T-cell (primary cell): Measurements from ENCODE around the gene CHGA. TPM values are rescaled to one million over a fixed set of nuclear protein-coding genes. Genes with fewer than 3 reads are reported as not detected.

Experiments used
- ATAC-seq, 4 experiments: fragments of 200-7000 bp in 3 of 4; fragments of 150-1000 bp in 1 of 4; cut with Tn5 transposase; replicated peaks in 1 of 4; 1 replicate in 3 of 4; 2 replicates in 1 of 4; pipeline ENCODE4 v1.10.0; 2021; ENCODE audit warnings: moderate library complexity in 3 of 4, mild to moderate bottlenecking in 2 of 4, moderate number of reproducible peaks in 1 of 4
- CTCF ChIA-PET, 2 donors: fragments of 300-600 bp; sonication (Branson Sonifier 250); formaldehyde crosslinking; loops; one replicate each; lab custom pipeline; 2022; ENCODE audit warnings: antibody characterized with exemption in 2 of 2; lab: Charles Lee
- POLR2A ChIA-PET, 2 donors: fragments of 300-600 bp; sonication (Branson Sonifier 250); formaldehyde crosslinking; loops; one replicate each; lab custom pipeline; 2022; ENCODE audit warnings: antibody characterized with exemption in 2 of 2; lab: Charles Lee
- DNase-seq, 35 experiments: peaks; one replicate each; pipeline versions ENCODE4 v3.0.0 to v3.0.0-alpha.2; 2013 to 2023
- H3K27ac ChIP-seq: one replicate; pipeline ENCODE4 v1.5.1; 2013; ENCODE audit warnings: low read length
- H3K27me3 ChIP-seq, 2 experiments: replicated peaks in 1 of 2; 1 replicate in 1 of 2; 2 replicates in 1 of 2; pipeline versions ENCODE4 v1.6.1 to v1.7.0; 2013; ENCODE audit warnings: low read length in 1 of 2, mixed read lengths in 1 of 2; ENCODE audit not compliant: control insufficient read depth in 2 of 2, insufficient read depth in 2 of 2; ENCODE audit errors: extremely low read depth in 1 of 2
- H3K36me3 ChIP-seq, 2 donors: 1 replicate in 1 of 2; 2 replicates in 1 of 2; pipeline versions ENCODE4 v1.6.1 to v1.7.0; 2013; ENCODE audit warnings: low read length in 1 of 2; ENCODE audit not compliant: control insufficient read depth in 2 of 2, insufficient read depth in 1 of 2; ENCODE audit errors: extremely low read depth in 1 of 2
- H3K4me1 ChIP-seq, 2 experiments: 1 replicate in 1 of 2; 2 replicates in 1 of 2; pipeline versions ENCODE4 v1.6.1 to v1.7.0; 2013; ENCODE audit warnings: low read length in 2 of 2, mixed read lengths in 1 of 2; ENCODE audit not compliant: insufficient read depth in 2 of 2, control insufficient read depth in 1 of 2; ENCODE audit errors: extremely low read depth in 1 of 2
- H3K4me3 ChIP-seq, 2 donors: 1 replicate in 1 of 2; 2 replicates in 1 of 2; pipeline versions ENCODE4 v1.5.1 to v1.7.0; 2013; ENCODE audit warnings: mild to moderate bottlenecking in 2 of 2, low read length in 1 of 2, moderate library complexity in 1 of 2; ENCODE audit not compliant: control insufficient read depth in 1 of 2; ENCODE audit errors: extremely low read depth in 1 of 2
- H3K9me3 ChIP-seq: 2 replicates; pipeline ENCODE4 v1.7.0; 2013
- H3K27ac Mint-ChIP-seq, 2 donors: one replicate each; pipeline ENCODE4 v1.8.0; 2020 to 2021; ENCODE audit warnings: mild to moderate bottlenecking in 2 of 2, mixed read lengths in 2 of 2
- H3K27me3 Mint-ChIP-seq, 2 donors: one replicate each; pipeline ENCODE4 v1.8.0; 2021 to 2022; ENCODE audit warnings: mixed read lengths in 2 of 2
- H3K36me3 Mint-ChIP-seq: one replicate; pipeline ENCODE4 v1.8.0; 2021; ENCODE audit warnings: mixed read lengths
- H3K4me1 Mint-ChIP-seq, 3 donors: one replicate each; pipeline ENCODE4 v1.8.0; 2020 to 2022; ENCODE audit warnings: mixed read lengths in 3 of 3, mild to moderate bottlenecking in 1 of 3
- H3K4me3 Mint-ChIP-seq, 3 donors: one replicate each; pipeline ENCODE4 v1.8.0; 2020 to 2022; ENCODE audit warnings: mild to moderate bottlenecking in 3 of 3, mixed read lengths in 3 of 3, moderate library complexity in 3 of 3
- H3K9me3 Mint-ChIP-seq, 3 donors: one replicate each; pipeline ENCODE4 v1.8.0; 2020 to 2022; ENCODE audit warnings: mixed read lengths in 3 of 3
- WGBS: methylation state at CpG from one replicate; pipeline ENCODE4 v1.1.5; 2013; ENCODE audit warnings: missing lambda C conversion rate; ENCODE audit not compliant: insufficient coverage; 5-methylcytosine and 5-hydroxymethylcytosine counted together
- total RNA-seq, 35 experiments: library from RNA in 6 of 35; stranded (reverse) in 6 of 35; fragments of 120-200 nt in 1 of 35; gene quantifications; one replicate each; pipeline versions ENCODE4 v1.2.1 to v1.2.4 and lab custom pipeline; 2013 to 2026

The CHGA gene
- total RNA-seq, 5 donors from 2014 or later (not counting 1 experiment from before 2014, with no cell fraction given) = 0.18 TPM; not detected in 4

GRCh38 chr14:92884410-92884809 lies 38.5 kb upstream of the CHGA start:
- no peaks in the 10 kb centered on the region for H3K4me1 Mint-ChIP-seq
- H3K27ac ChIP-seq = no peak overlapping the region
- H3K27me3 ChIP-seq = peaks cover 2 to 38% of the 10 kb centered on the region in 2 experiments
- 100% methylated on average over 1 of the region's 3 CpGs for WGBS
- H3K27ac Mint-ChIP-seq = no peak overlapping the region
- ChIA-PET POLR2A (no interaction called here), CTCF (no interaction called here)
- peaks cover 25 to 44% of the 10 kb centered on the region in 2 donors for H3K27me3 Mint-ChIP-seq
- DNase-seq (no peak), ATAC-seq (no peak)
- H3K4me3 Mint-ChIP-seq = no peak overlapping the region
- no peaks in the 10 kb centered on the region for H3K36me3 Mint-ChIP-seq
- H3K9me3 ChIP-seq = no peaks in the 10 kb centered on the region
- no peak overlapping the region for H3K4me3 ChIP-seq
- no peaks in the 10 kb centered on the region for H3K36me3 ChIP-seq
- H3K4me1 ChIP-seq = no peaks in the 10 kb centered on the region
- peaks cover 0 to 9% (median 0%) of the 10 kb centered on the region in 3 donors for H3K9me3 Mint-ChIP-seq

DNA sequence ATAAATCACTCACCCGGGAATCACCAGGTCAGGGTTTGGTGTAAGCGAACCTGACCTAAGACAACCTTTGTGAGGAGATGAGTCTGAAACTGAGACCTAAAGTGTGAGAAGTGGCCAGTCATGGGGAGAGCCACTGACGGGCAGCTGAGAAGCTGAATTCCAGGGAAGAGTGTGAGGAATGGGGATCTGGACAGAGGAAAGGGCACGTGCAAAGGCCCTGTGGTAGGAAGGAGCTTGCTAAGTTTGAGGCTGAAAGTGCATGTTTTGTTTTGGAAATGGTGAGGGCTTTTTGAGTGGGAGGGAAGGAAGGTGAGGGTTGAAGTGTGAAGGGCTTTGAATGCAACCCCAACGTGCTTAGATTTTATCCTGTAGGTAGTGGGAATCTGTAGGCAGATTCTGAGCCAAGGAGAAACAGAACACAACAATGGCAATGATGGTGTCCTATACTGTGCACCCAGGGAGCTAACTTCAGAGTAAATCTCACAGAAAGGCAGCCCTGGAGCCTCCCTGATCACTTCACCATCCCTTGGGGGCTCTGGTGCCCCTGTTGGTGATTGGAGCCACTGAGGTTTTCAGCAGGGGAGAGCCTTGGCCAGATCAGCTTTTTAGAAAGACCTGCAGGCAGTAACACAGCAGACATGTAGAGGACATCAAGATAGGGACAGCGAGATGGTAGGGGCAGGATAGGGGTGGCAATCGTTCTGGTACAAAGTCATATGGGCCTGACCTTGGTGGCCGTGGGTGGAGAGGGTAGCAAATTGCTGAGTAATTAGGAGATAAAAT lies 37.5 kb upstream of the CHGA start:
- H3K9me3 Mint-ChIP-seq = peaks cover 0 to 13% (median 0%) of the 10 kb centered on the region in 3 donors
- no peak overlapping the region for H3K27ac Mint-ChIP-seq
- CTCF ChIA-PET = no interaction called here

GRCh38 chr14:92886337-92886736 lies 36.6 kb upstream of the CHGA start:
- POLR2A ChIA-PET = no interaction called here
- ATAC-seq = no peak
- CTCF ChIA-PET = no interaction called here
- Histone ChIP-seq H3K9me3 (no peaks in the 10 kb centered on the region), H3K4me3 (no peak overlapping the region), H3K27ac (no peak overlapping the region), H3K4me1 (no peaks in the 10 kb centered on the region), H3K27me3 (peaks cover 0 to 26% of the 10 kb centered on the region in 2 experiments), H3K36me3 (no peaks in the 10 kb centered on the region)
- WGBS = 83% methylated on average over 9 of the region's 11 CpGs
- Mint-ChIP-seq H3K36me3 (no peaks in the 10 kb centered on the region), H3K4me3 (no peak overlapping the region), H3K27me3 (peaks cover 11 to 34% of the 10 kb centered on the region in 2 donors), H3K27ac (no peak overlapping the region), H3K9me3 (peaks cover 0 to 13% (median 0%) of the 10 kb centered on the region in 3 donors), H3K4me1 (peaks cover 0 to 5% (median 5%) of the 10 kb centered on the region in 3 donors)
- no peak for DNase-seq

More for the DNA sequence above, 37.5 kb upstream of the CHGA start:
- H3K4me3 Mint-ChIP-seq = no peak overlapping the region
- POLR2A ChIA-PET = no interaction called here
- no peak for ATAC-seq
- Histone ChIP-seq H3K4me1 (no peaks in the 10 kb centered on the region), H3K27me3 (peaks cover 0 to 35% of the 10 kb centered on the region in 2 experiments), H3K36me3 (no peaks in the 10 kb centered on the region), H3K9me3 (no peaks in the 10 kb centered on the region), H3K27ac (no peak overlapping the region), H3K4me3 (no peak overlapping the region)
- H3K27me3 Mint-ChIP-seq = peaks cover 17 to 41% of the 10 kb centered on the region in 2 donors
- WGBS = 59% methylated on average over 6 of the region's 8 CpGs
- H3K4me1 Mint-ChIP-seq = no peaks in the 10 kb centered on the region
- H3K36me3 Mint-ChIP-seq = no peaks in the 10 kb centered on the region
- DNase-seq = no peak

DNA sequence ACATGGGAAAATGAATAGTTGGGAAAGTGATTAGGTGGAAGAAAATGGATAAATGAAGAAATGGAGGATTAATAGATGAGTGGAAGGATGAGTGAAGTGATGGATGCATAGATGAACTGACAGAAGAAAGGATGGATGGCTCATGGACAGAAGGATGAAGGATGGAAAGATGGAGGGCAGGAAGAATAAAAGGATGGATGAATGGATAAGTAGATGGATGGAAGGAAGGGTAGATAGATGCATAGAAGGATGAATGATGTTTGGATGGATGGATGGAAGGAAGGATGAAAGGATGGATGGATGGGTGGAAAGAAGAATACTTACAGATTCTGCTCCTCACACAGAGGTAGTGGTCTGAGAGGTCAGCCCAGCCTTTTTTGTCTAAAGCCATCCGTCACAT lies 35.8 kb upstream of the CHGA start:
- Mint-ChIP-seq H3K4me3 (no peak overlapping the region), H3K4me1 (peaks cover 0 to 5% (median 5%) of the 10 kb centered on the region in 3 donors), H3K9me3 (peaks cover 0 to 13% (median 0%) of the 10 kb centered on the region in 3 donors), H3K27ac (no peak overlapping the region), H3K36me3 (no peaks in the 10 kb centered on the region), H3K27me3 (peaks cover 6 to 28% of the 10 kb centered on the region in 2 donors)
- POLR2A ChIA-PET = no interaction called here
- Histone ChIP-seq H3K4me3 (no peak overlapping the region), H3K27me3 (peaks cover 0 to 28% of the 10 kb centered on the region in 2 experiments), H3K27ac (no peak overlapping the region), H3K4me1 (no peaks in the 10 kb centered on the region), H3K36me3 (no peaks in the 10 kb centered on the region), H3K9me3 (no peaks in the 10 kb centered on the region)
- DNase-seq (no peak), ATAC-seq (no peak)
- WGBS = no CpG with 5 or more reads among the region's 1 CpG
- CTCF ChIA-PET = no interaction called here

- H3K4me3 ChIP-seq = no peak overlapping the region
- no peak for DNase-seq
- Mint-ChIP-seq H3K4me1 (peaks cover 0 to 5% (median 5%) of the 10 kb centered on the region in 3 donors), H3K36me3 (no peaks in the 10 kb centered on the region), H3K27me3 (peaks cover 6 to 32% of the 10 kb centered on the region in 2 donors), H3K4me3 (no peak overlapping the region), H3K27ac (no peak overlapping the region), H3K9me3 (peaks cover 6 to 22% (median 12%) of the 10 kb centered on the region in 3 donors)
- no peak overlapping the region for H3K27ac ChIP-seq
- H3K4me1 ChIP-seq = no peaks in the 10 kb centered on the region
- ChIA-PET POLR2A (no interaction called here), CTCF (no interaction called here)
- no peaks in the 10 kb centered on the region for H3K9me3 ChIP-seq
- ATAC-seq = no peak
- H3K27me3 ChIP-seq = peaks cover 0 to 28% of the 10 kb centered on the region in 2 experiments
- H3K36me3 ChIP-seq = no peaks in the 10 kb centered on the region
Measured at GRCh38 chr14:92888896-92889295, 34.1 kb upstream of the CHGA start.

DNA sequence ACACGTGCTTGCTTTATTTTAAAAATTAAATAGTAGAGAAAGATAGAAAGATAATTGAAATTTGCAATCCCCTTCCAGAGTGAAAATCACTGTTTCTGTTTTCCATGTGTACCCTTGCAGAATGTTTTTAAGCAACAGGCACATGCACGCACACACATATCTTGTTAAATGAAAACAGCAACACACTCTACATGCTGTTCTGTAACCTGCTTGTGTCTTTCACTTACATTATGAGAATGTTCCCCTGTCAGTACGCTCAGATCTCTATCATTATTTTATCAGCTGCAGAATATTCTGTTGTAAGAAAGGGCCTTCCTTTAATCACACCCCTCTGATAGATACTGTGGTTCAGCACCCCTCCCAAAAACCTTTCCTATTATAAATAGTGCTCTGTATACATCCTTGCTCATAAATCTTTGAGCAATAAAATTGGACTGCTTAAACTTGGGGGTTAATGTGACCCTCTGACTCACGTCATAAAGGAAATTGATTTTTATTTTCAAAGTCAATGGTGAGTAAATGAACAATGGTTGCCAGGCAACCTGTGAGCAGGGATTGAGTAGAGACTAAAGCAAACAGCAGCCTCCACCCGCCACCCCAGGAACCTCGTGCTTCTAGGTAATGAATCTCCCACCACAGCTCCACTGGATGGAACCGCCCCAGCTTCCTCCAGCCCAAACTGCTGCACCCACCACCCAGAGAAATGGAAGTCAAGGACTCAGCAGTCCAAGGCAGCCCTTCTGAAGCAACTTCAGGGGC lies 31.9 kb upstream of the CHGA start:
- Histone ChIP-seq H3K36me3 (no peaks in the 10 kb centered on the region), H3K27ac (no peak overlapping the region), H3K9me3 (no peaks in the 10 kb centered on the region), H3K4me1 (no peaks in the 10 kb centered on the region), H3K4me3 (no peak overlapping the region), H3K27me3 (peaks cover 0 to 23% of the 10 kb centered on the region in 2 experiments)
- Mint-ChIP-seq H3K4me1 (peaks cover 0 to 5% (median 5%) of the 10 kb centered on the region in 3 donors), H3K9me3 (peaks cover 10 to 22% (median 12%) of the 10 kb centered on the region in 3 donors), H3K4me3 (no peak overlapping the region), H3K36me3 (no peaks in the 10 kb centered on the region), H3K27ac (no peak overlapping the region), H3K27me3 (peaks cover 0 to 27% of the 10 kb centered on the region in 2 donors)
- ChIA-PET POLR2A (no interaction called here), CTCF (interaction anchor here in 1 of 2 donors (0.6 kb wide), 1 partner anchor 182 kb away, joined by 3 read pairs; no protein-coding TSS in a partner anchor)
- no CpG with 5 or more reads among the region's 7 CpGs for WGBS
- peak in 1 of 4 experiments; percentile 31 for ATAC-seq
- no peak for DNase-seq
